H9 (cell line): ENCODE results near the gene DEPDC1B. TPM values are rescaled to one million over a fixed set of nuclear protein-coding genes. Genes with fewer than 3 reads are reported as not detected.

Source experiments
- DNase-seq: peaks from one replicate; pipeline ENCODE4 v3.0.0-alpha.2; 2017
- H2AFZ ChIP-seq: one replicate; pipeline ENCODE4 v1.6.1; 2013; ENCODE audit warnings: mild to moderate bottlenecking, low read length, control low read depth, moderate library complexity
- H2AK5ac ChIP-seq: 2 replicates; pipeline ENCODE4 v1.6.1; 2013; ENCODE audit warnings: low read length, control low read depth, mixed read lengths; ENCODE audit not compliant: insufficient read length
- H2BK120ac ChIP-seq: one replicate; pipeline ENCODE4 v1.6.1; 2013; ENCODE audit warnings: low read depth, mild to moderate bottlenecking, low read length, control low read depth, inconsistent platforms; ENCODE audit not compliant: poor library complexity, severe bottlenecking
- H2BK12ac ChIP-seq: 2 replicates; pipeline ENCODE4 v1.6.1; 2013; ENCODE audit warnings: low read length, control low read depth, mixed read lengths, low read depth; ENCODE audit not compliant: insufficient read length
- H2BK15ac ChIP-seq: 2 replicates; pipeline ENCODE4 v1.6.1; 2013; ENCODE audit warnings: low read depth, low read length, control low read depth
- H2BK20ac ChIP-seq: one replicate; pipeline ENCODE4 v1.6.1; 2013; ENCODE audit warnings: low read depth, mild to moderate bottlenecking, low read length, control low read depth, inconsistent platforms; ENCODE audit not compliant: poor library complexity, severe bottlenecking
- H2BK5ac ChIP-seq: 2 replicates; pipeline ENCODE4 v1.6.1; 2013; ENCODE audit warnings: low read length, control low read depth, mixed read lengths; ENCODE audit not compliant: insufficient read length
- H3K14ac ChIP-seq: 2 replicates; pipeline ENCODE4 v1.6.1; 2013; ENCODE audit warnings: low read length, control low read depth; ENCODE audit not compliant: insufficient read depth
- H3K18ac ChIP-seq: 2 replicates; pipeline ENCODE4 v1.6.1; 2013; ENCODE audit warnings: low read depth, mild to moderate bottlenecking, mixed read lengths, low read length, control low read depth; ENCODE audit not compliant: insufficient read length
- H3K23ac ChIP-seq: 2 replicates; pipeline ENCODE4 v1.6.1; 2013; ENCODE audit warnings: low read length, control low read depth, mixed read lengths, low read depth; ENCODE audit not compliant: insufficient read length
- H3K23me2 ChIP-seq: 2 replicates; pipeline ENCODE4 v1.6.1; 2013; ENCODE audit warnings: low read depth, mild to moderate bottlenecking, mixed read lengths, low read length, control low read depth; ENCODE audit not compliant: insufficient read length, poor library complexity, severe bottlenecking
- H3K27ac ChIP-seq: 2 replicates; pipeline ENCODE4 v1.5.1; 2013; ENCODE audit warnings: low read length, control low read depth, mixed read lengths, low read depth; ENCODE audit not compliant: insufficient read length
- H3K27me3 ChIP-seq: 2 replicates; pipeline ENCODE4 v1.6.1; 2013; ENCODE audit warnings: low read length, control low read depth, inconsistent platforms; ENCODE audit not compliant: insufficient read depth
- H3K4ac ChIP-seq: 2 replicates; pipeline ENCODE4 v1.6.1; 2013; ENCODE audit warnings: low read depth, mild to moderate bottlenecking, control low read depth, inconsistent platforms, low read length, moderate library complexity
- H3K4me1 ChIP-seq: 2 replicates; pipeline ENCODE4 v1.6.1; 2013; ENCODE audit warnings: low read length, control low read depth, inconsistent platforms; ENCODE audit not compliant: insufficient read depth
- H3K4me2 ChIP-seq: 2 replicates; pipeline ENCODE4 v1.6.1; 2013; ENCODE audit warnings: low read length, control low read depth, mixed read lengths; ENCODE audit not compliant: insufficient read length, insufficient read depth
- H3K56ac ChIP-seq: 2 replicates; pipeline ENCODE4 v1.6.1; 2013; ENCODE audit warnings: low read depth, mild to moderate bottlenecking, mixed read lengths, low read length, control low read depth; ENCODE audit not compliant: insufficient read length
- H3K79me1 ChIP-seq: 2 replicates; pipeline ENCODE4 v1.6.1; 2013; ENCODE audit warnings: low read depth, mild to moderate bottlenecking, moderate library complexity, low read length, control low read depth, inconsistent platforms; ENCODE audit not compliant: insufficient read depth, poor library complexity, severe bottlenecking
- H3K79me2 ChIP-seq: 2 replicates; pipeline ENCODE4 v1.6.1; 2013; ENCODE audit warnings: low read length, control low read depth, inconsistent platforms; ENCODE audit not compliant: insufficient read depth
- H3K9ac ChIP-seq: 2 replicates; pipeline ENCODE4 v1.6.1; 2013; ENCODE audit warnings: low read length, control low read depth, mixed read lengths; ENCODE audit not compliant: insufficient read length; ENCODE audit errors: extremely low read depth
- H3K9me3 ChIP-seq: one replicate; pipeline ENCODE4 v1.6.1; 2013; ENCODE audit warnings: low read depth, low read length, inconsistent platforms; ENCODE audit not compliant: control insufficient read depth
- H3T11ph ChIP-seq: one replicate; pipeline ENCODE4 v1.6.1; 2013; ENCODE audit warnings: mild to moderate bottlenecking, low read length, control low read depth, inconsistent platforms
- H4K20me1 ChIP-seq: one replicate; pipeline ENCODE4 v1.6.1; 2013; ENCODE audit not compliant: control insufficient read depth, insufficient read length, insufficient read depth
- H4K5ac ChIP-seq: 2 replicates; pipeline ENCODE4 v1.6.1; 2013; ENCODE audit warnings: low read depth, mild to moderate bottlenecking, mixed read lengths, low read length, control low read depth; ENCODE audit not compliant: insufficient read length
- H4K8ac ChIP-seq: replicated peaks from 2 replicates; pipeline ENCODE4 v1.6.1; 2013; ENCODE audit warnings: low read length, control low read depth, mixed read lengths, low read depth; ENCODE audit not compliant: insufficient read length
- H4K91ac ChIP-seq: 2 replicates; pipeline ENCODE4 v1.6.1; 2013; ENCODE audit warnings: low read depth, mild to moderate bottlenecking, moderate library complexity, mixed read lengths, low read length, control low read depth; ENCODE audit not compliant: insufficient read length
- H3K27ac Mint-ChIP-seq, 3 experiments: 2 replicates in 2 of 3; 3 replicates in 1 of 3; pipeline ENCODE4 v1.8.0; 2020 to 2021; ENCODE audit warnings: mixed read lengths in 3 of 3, mild to moderate bottlenecking in 1 of 3, moderate library complexity in 1 of 3
- H3K27me3 Mint-ChIP-seq: 2 replicates; pipeline ENCODE4 v1.8.0; 2021; ENCODE audit warnings: low read depth, mild to moderate bottlenecking, moderate library complexity, mixed read lengths
- H3K36me3 Mint-ChIP-seq, 3 experiments: 2 replicates in 2 of 3; 3 replicates in 1 of 3; pipeline ENCODE4 v1.8.0; 2020 to 2021; ENCODE audit warnings: low read depth in 3 of 3, mixed read lengths in 3 of 3; ENCODE audit not compliant: insufficient read depth in 1 of 3
- H3K4me1 Mint-ChIP-seq, 2 experiments: 2 replicates each; pipeline ENCODE4 v1.8.0; 2020; ENCODE audit warnings: mixed read lengths in 2 of 2
- H3K4me3 Mint-ChIP-seq, 2 experiments: 2 replicates in 1 of 2; 3 replicates in 1 of 2; pipeline ENCODE4 v1.8.0; 2020 to 2021; ENCODE audit warnings: mild to moderate bottlenecking in 2 of 2, mixed read lengths in 2 of 2, moderate library complexity in 1 of 2
- H3K9me3 Mint-ChIP-seq, 2 experiments: 2 replicates in 1 of 2; 3 replicates in 1 of 2; pipeline ENCODE4 v1.8.0; 2020; ENCODE audit warnings: mild to moderate bottlenecking in 2 of 2, mixed read lengths in 2 of 2, moderate library complexity in 1 of 2
- WGBS: extraction: QIAGEN DNeasy Blood & Tissue Kit; methylation state at CpG from one replicate; pipeline ENCODE4 v1.1.7; 2013; ENCODE audit warnings: missing lambda C conversion rate, low lambda C conversion rate, mixed read lengths; ENCODE audit not compliant: insufficient read length; ENCODE audit errors: extremely low coverage; 5-methylcytosine and 5-hydroxymethylcytosine counted together
- total RNA-seq: library from RNA; stranded (reverse); gene quantifications from 2 replicates; pipeline ENCODE4 v1.2.1, GENCODE V29; 2021
- TF ChIP-seq, protein P1 (sequence below): fragments of 200-600 bp; sonication (generic); conservative IDR thresholded peaks from 3 replicates; pipeline ENCODE4 v1.8.0; 2021; ENCODE audit warnings: antibody characterized with exemption, mild to moderate bottlenecking

Gene DEPDC1B
- total RNA-seq, 1 experiment from 2014 or later: 49.0 TPM

DNA sequence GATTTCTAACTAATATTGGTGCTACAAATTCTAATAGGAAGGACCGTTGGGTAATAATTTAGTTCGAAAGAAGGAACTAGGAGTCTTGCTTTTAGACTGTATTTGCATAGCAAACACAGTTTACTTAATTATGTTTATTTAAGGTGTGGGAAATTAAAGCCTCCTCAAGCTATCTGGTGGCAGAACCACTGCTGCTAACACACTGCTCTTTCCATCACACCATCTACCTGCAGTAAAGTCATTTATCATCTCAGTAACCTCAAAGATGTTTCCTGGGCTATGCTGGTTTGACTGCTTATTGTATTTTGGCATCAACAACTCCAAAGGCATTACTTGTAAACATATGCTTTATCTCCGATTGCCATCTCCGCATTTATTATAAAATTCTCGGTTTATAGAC is 114.3 kb downstream of the DEPDC1B start:
- Histone ChIP-seq H2BK12ac (no peak overlapping the region), H3K4ac (no peak overlapping the region), H2BK5ac (no peak overlapping the region), H3K79me2 (no peaks in the 10 kb centered on the region), H4K91ac (no peak overlapping the region), H4K5ac (no peak overlapping the region), H2BK20ac (no peak overlapping the region), H2BK120ac (no peak overlapping the region), H3K27me3 (no peaks in the 10 kb centered on the region), H3K4me1 (no peaks in the 10 kb centered on the region), H3K9ac (no peak overlapping the region), H4K8ac (no peak overlapping the region), H2AK5ac (no peak overlapping the region), H3K79me1 (no peaks in the 10 kb centered on the region), H4K20me1 (no peaks in the 10 kb centered on the region), H3K56ac (no peak overlapping the region), H3K23ac (no peak overlapping the region), H3K4me2 (no peak overlapping the region), H3K27ac (no peak overlapping the region), H2BK15ac (no peak overlapping the region), H2AFZ (no peak overlapping the region), H3K14ac (no peak overlapping the region), H3K9me3 (no peaks in the 10 kb centered on the region), H3K18ac (no peak overlapping the region), H3T11ph (no peak overlapping the region), H3K23me2 (no peaks in the 10 kb centered on the region)
- Mint-ChIP-seq H3K27me3 (no peaks in the 10 kb centered on the region), H3K9me3 (no peaks in the 10 kb centered on the region; a peak in 2 of 5 replicates), H3K4me3 (no peak overlapping the region), H3K36me3 (peaks cover 3 to 11% (median 6%) of the 10 kb centered on the region in 3 experiments; a peak in 6 of 7 replicates), H3K27ac (no peak overlapping the region), H3K4me1 (no peaks in the 10 kb centered on the region)
- no peak for DNase-seq
- no CpG with 5 or more reads among the region's 5 CpGs for WGBS
- TF ChIP-seq, protein P1, sequence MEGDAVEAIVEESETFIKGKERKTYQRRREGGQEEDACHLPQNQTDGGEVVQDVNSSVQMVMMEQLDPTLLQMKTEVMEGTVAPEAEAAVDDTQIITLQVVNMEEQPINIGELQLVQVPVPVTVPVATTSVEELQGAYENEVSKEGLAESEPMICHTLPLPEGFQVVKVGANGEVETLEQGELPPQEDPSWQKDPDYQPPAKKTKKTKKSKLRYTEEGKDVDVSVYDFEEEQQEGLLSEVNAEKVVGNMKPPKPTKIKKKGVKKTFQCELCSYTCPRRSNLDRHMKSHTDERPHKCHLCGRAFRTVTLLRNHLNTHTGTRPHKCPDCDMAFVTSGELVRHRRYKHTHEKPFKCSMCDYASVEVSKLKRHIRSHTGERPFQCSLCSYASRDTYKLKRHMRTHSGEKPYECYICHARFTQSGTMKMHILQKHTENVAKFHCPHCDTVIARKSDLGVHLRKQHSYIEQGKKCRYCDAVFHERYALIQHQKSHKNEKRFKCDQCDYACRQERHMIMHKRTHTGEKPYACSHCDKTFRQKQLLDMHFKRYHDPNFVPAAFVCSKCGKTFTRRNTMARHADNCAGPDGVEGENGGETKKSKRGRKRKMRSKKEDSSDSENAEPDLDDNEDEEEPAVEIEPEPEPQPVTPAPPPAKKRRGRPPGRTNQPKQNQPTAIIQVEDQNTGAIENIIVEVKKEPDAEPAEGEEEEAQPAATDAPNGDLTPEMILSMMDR: no peak
